ENCODE data around the gene C2CD4C.

DNA sequence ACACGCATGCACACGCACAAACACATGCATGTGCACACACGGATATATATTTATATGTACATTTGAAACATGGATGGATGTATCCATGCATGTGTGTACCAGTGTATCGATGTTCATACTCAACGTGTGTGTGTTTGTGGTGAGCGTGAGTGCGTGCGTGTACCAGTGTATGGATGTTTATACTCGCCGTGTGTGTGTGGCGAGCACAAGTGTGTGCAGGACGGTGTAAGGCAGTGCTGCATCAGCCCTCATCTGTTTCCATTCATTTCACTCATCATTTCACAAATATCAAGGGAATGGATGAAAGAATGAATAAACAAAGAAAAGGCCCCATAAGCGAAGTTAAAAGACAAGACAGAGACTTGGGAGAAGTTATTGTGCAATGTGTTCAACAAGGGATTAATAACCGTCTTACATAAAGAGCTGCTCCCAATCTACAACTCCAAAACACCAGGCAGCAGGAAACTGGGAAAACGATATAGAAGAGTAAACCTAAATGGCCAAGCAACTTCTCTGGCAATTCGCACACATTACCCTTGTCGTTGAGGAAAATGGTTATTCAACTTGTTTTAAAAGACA is 42.7 kb downstream of the C2CD4C start:
- TF ChIP-seq EZH2 (IDR thresholded peaks at IDR 0.05; ENCODE audit: borderline replicate concordance, low read depth, low read length, poor library complexity, severe bottlenecking), result no peak
- TF ChIP-seq, protein P1, sequence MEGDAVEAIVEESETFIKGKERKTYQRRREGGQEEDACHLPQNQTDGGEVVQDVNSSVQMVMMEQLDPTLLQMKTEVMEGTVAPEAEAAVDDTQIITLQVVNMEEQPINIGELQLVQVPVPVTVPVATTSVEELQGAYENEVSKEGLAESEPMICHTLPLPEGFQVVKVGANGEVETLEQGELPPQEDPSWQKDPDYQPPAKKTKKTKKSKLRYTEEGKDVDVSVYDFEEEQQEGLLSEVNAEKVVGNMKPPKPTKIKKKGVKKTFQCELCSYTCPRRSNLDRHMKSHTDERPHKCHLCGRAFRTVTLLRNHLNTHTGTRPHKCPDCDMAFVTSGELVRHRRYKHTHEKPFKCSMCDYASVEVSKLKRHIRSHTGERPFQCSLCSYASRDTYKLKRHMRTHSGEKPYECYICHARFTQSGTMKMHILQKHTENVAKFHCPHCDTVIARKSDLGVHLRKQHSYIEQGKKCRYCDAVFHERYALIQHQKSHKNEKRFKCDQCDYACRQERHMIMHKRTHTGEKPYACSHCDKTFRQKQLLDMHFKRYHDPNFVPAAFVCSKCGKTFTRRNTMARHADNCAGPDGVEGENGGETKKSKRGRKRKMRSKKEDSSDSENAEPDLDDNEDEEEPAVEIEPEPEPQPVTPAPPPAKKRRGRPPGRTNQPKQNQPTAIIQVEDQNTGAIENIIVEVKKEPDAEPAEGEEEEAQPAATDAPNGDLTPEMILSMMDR (conservative IDR thresholded peaks at IDR 0.05; ENCODE audit: low read depth, low read length), result no peak

Data from A673 (cell line).